Measurements from ENCODE around the gene ALG9.
"Not testable (repeated sequence)": the region's sequence is repeated elsewhere in the genome, so short reads cannot be mapped to it uniquely, and the experiment has no call there.

Gene ALG9

DNA sequence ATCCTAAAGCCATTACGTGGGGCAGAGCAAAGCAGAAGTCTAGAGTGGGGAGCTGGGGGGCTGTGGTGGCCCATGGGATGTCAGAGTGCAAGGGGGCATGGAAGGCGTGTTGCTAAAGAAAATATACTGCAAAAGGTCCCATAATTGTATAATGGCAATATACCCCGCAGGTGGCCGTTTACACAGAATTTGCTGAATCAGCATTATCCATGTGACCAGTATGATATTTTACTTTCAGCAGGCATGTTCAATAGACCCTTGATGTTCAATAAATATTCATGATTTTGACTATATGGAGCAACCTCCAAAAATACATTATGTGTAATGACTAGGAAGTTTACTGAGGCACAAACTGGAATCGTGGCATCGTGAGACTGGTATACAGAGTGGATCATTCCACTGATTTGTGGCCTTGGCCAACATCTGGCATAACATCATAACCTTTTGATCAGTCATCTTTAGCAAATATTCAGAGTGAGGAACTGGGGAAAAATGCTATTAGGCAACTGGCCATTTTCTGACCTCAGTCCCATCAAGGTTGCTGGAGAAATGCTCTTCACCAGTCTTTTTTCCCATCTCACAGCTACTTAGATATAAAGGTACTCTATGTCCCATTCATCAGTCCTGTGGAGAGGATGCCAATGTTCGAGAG lies 75.9 kb downstream of the ALG9 start:
- DNase-seq (ENCODE audit: low read depth), result no peak

DNA sequence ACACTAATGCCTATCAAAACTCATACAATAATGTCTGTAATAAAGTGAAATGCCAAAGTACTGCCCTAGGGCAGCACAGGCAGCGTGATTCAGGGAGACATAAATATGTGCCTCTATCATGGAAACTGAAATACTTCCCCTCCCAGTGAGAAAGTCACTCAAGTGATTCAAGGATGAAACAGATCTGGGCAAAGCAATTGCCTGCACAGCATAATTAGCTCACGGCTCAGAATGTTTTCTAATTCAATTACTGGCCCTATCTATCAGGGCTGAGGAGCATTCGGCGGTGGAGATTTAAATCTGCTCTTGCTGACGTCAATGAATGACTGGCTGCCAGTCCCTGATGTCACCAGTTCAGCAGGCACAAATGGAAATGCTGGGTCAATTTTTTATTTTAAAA lies 77.5 kb downstream of the ALG9 start:
- DNase-seq (ENCODE audit: low read depth), result no peak

DNA sequence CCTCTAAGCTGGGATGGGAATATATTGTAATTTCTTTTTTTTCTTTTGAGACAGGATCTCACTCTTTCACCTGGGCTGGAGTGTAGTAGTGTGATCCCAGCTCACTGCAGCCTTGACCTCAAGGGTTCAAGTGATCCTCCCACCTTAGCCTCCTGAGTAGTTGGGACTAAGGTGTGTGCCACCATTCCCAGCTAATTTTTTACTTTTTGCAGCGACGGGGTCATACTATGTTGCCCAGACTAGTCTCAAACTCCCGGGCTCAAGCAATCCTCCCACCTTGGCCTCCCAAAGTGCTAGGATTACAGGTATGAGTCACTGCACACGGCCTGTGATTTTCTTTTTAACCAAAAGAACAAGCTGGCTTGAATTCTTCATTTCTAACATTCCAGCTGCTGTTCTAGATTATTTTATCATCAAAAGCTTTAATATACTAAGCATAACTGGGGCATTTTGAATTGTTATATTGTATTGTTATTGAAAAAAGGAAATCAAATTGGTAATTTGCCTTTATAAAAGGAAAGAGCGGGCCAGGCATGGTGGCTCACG lies 78.4 kb downstream of the ALG9 start:
- no peak for DNase-seq (ENCODE audit: low read depth)

DNA sequence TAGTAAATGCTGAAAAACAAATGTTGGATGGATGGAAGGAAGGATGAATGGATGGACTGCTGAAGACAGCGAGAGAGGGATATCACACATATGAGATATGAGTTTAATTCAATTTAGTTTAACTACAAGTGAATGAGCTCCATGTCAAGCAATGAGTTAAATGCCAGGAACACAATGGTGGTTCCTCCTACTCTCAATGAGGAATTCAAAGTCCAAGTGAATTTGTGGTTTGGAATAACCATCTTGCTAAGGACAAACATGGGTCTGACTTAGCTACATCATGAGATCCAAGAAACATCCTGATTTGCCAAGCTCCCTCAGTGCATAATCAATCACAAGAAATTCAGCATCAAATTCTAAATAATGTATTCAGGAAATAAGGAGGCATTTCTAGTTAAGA lies 79.1 kb downstream of the ALG9 start:
- DNase-seq (ENCODE audit: low read depth), result no peak

DNA sequence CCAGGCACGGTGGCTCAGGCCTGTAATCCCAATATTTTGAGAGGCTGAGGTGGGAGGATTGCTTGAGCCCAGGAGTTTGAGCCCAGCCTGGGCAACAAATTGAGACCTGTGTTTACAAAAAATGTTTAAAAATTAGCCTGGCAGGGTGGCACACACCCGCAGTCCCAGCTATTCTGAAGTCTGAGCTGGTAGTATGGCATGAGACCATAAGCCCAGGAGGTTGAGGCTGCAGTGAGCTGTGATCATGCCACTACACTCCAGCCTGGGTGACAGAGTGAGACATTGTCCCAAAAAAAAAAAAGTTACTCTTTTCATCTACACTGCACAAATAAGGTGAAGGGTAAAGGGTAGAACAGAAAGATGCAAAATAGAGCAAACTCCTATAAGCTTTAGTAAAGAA lies 82.9 kb downstream of the ALG9 start:
- DNase-seq (ENCODE audit: low read depth), result no peak

DNA sequence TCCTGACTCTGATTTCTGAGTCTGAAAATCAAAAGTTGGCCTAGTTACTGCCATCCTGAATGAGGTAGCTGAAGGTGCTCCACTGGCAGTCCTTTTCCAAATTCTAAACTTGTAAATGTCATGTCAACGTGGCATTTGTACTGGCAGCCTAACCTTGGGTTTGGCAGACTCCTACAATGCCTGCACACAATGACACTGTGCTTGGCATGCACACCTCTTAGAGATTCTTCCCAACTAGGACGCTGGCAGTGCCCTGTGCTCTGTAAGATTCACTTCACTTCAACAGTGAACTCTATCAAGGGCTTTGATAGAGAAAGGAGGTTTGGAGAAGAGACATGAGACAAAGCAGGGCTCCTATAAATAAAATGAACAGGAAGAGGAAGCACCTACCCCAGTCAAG lies 83.3 kb downstream of the ALG9 start:
- no peak for DNase-seq (ENCODE audit: low read depth)

DNA sequence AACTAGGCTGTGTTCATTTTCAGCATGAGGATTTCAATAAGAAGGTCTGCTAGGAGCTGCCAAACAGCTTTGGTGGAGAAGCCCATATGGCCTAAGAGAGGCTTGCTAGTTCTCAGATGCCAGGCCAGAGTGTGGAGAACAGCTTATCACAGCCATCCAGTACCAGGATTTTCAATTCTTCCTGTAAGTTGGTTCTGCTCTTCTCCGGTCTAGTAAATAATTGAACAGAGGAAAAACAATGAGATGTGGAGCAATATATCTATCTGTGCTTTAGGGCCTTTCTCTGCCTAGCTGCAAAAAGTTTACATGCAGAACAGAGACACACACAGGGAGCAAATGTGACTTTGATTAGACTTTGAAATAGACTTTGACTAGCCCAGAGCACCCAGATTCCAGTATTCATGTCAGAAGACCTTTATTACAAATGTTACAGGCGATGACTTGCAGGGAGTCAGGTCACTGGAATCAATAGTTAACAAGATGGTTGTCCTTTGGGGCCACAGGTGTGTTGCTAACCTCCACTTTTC lies 85.4 kb downstream of the ALG9 start:
- no peak for DNase-seq (ENCODE audit: low read depth)

DNA sequence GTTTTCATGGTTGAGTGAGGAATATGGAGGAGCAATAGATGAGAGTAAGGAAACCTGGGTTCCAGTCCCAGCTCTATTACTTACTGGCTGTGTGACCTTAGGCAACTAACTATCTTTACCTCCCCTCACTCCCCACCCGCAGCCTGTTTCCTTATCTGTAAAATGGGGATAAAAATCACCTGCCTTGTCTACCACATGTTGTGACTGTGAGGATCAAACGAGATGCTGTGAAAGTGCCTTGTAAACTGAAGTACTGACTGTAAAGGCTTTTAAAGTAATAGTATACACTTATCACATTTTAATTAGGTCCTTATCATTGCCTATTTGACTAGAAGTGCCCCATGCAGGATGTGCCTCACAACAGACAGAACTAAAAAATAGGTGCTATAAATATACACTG lies 86.3 kb downstream of the ALG9 start:
- DNase-seq (ENCODE audit: low read depth), result no peak

DNA sequence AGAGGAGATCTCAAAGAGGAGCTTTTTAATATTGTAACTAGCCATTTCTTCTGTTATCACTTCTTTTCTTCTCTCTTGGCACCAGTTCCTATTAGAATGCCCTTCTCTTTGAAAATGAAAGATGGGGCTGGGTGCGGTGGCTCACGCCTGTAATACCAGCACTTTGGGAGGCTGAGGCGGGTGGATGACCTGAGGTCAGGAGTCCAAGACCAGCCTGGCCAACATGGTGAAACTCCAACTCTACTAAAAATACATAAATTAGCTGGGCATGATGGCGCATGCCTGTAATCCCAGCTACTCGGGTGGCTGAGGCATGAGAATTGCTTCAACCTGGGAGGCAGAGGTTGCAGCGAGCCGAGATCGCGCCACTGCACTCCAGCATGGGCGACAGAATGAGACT lies 87.1 kb downstream of the ALG9 start:
- DNase-seq (ENCODE audit: low read depth), result not testable (repeated sequence)

DNA sequence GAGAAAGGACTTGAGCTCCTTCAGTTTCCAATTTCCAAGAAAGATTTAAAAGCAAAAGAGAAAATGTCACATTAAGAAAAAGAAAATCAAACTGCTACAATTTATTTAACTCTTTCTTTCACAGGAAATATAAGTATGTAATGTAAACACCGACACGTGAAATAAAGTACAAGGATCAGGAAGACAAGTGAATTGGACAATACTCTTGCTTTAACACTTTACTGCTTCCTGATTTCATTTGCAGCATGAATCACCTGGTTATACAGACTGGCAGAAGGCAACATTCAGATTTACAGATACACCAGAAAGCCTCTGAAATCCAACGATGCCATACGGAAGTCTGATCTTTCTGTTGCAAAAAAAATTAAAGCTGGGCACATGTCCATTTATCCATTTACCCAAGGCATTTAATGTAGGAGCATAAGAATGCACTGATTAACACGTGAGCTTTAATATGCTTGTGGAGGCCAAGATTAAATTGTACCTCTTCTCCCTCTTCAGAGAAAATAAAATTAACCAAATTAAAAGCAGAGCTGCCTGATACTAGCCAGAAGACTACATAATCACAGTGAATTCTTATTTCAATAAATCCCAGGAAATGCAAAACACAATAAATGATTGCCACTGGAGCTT lies 89.2 kb downstream of the ALG9 start:
- DNase-seq (ENCODE audit: low read depth), result no peak

DNA sequence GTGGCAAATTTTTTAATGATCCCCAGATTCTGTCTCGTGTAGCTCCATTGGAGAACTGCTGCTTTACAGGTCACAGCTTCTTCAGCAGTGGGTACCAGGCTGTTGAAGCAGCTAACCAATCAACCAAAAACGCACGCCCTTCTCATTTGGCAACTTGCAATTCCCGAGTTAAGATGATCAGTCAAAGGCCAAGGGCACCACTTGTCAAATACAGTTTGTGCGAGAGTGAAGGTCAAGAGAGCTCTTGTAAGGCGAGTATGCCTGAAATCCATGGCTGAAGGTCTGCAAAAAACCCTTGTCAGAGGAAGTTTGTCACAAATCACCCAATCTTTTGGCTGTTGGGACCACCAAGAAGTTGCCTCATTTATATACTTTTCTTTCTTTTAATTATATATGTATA lies 92.3 kb downstream of the ALG9 start:
- no peak for DNase-seq (ENCODE audit: low read depth)

DNA sequence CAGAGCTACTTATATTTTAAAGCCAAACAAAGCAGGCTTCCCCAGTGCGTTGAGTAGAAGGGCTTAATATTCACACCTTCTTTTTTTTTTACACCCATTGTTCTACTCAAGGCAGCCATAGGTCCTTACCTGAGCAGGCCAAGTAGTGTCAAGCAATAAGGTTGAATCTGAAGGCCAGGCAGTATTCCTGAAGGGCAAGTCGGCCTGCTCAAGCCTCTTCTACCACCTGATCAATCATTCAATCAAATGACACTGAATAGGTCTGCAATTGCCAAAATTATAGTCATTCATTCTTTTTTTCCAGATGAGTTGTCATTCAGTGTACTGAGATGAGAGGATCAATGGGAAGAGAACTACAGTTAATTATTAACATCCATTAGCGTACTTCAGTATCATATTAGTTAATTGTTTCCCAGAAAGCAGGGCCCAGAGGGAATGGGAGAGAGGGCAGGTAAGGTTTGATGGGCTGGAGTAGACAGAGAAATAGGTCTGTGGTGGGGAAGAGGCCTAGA lies 93.3 kb downstream of the ALG9 start:
- no peak for DNase-seq (ENCODE audit: low read depth)

DNA sequence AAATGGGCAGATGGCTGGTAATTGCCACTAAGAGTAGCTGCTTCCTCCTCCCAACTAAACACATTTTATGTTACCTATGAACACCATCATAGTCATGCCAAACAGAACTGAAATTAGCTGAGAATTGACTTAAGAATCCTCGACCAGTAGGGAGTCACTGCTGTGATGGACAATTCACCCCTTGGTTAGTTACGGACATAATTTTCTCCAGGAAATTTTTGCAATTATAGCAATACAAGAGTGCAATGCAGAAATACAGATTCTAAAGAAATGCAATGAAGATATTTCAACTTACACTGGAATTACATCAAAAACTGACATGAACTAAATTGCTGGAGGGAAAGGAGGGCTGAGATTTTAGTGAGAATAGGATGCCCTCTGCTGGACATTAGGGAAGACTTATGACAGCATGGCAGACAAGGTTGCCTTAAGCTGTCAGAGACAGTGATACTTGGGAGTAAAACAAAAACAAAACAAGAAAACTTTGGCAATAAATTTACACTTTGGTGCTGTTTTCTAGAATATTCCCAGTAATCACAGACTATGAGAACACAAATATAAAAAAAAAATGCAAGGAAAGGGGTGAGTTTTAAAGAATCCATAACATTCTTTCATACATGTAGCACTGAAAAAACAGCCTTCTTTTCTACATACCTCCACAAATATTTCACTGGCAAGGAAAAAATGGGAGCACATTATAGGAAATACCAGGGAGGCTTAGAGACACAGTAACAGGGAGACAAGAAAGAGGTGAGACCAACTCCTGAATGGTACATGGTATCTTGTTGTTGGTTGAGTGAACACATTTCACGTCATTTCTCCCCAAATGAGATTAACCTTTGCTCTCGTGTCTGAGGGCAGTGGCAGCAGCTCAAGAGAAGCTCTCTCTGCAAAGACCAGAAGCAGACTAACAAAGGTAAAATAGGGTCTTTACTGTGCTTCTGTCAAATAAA lies 94.0 kb downstream of the ALG9 start:
- no peak for DNase-seq (ENCODE audit: low read depth)

DNA sequence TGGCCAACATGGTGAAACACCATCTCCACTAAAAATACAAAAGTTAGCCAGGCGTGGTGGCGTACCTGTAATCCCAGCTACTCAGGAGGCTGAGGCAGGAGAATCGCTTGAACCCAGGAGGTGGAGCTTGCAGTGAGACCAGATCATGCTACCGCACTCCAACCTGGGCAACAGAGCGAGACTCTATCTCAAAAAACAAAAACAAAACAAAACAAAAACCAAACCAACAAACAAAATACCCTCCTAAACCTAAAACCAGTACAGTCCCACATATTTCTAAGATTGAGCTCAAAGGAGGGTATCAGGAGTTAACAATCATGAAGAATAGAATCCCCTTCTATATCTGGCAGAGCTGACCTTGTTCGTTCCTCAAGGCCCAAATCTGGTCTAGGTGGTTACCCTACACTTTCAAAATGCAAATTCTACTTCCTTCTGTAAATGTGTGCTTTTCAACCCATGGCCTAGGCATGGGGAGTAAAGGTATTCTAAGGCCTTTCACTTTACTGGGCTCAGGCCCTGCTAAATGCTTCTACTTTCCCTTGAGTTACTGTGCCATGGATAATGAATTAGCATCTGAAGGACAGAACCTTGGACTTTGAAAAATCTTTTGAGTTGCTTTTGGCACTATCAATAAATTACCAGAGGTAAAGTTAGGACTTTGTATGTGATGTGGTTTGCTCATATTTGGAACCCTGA lies 94.8 kb downstream of the ALG9 start:
- DNase-seq (ENCODE audit: low read depth), result no peak

DNA sequence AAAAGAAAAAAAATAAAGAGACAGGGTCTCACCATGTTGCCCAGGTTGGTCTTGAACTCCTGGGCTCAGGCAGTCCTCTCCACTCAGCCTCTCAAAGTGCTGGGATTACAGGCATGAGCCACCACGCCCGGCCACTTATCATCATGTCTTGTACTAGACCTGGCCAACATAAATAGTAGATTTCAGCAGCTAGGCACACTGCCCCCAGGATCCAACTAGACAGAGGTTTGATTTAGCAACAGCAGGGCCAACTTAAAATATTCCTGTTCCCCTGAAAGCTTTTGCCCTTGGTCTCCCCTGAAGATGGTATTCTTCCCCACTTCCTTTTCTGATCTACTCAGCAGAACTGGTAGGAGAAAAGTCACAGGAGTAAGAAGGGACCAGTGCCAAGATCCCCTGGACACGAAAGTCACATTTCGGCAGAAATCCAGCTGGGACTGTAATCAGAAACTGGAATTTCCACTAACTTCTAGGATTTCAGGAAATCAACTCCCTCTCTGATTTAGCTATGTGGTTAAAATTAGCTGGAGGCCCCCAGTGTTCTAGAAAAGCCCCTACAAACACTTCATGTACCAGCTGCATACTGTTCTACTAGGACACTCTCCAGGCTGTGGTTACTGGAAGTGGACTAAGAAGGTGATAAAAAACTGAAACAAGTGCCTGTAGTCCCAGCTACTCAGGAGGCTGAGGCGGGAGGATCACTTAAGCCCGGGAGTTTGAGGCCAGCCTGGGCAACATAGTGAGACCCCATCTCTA lies 96.2 kb downstream of the ALG9 start:
- no peak for DNase-seq (ENCODE audit: low read depth)

DNA sequence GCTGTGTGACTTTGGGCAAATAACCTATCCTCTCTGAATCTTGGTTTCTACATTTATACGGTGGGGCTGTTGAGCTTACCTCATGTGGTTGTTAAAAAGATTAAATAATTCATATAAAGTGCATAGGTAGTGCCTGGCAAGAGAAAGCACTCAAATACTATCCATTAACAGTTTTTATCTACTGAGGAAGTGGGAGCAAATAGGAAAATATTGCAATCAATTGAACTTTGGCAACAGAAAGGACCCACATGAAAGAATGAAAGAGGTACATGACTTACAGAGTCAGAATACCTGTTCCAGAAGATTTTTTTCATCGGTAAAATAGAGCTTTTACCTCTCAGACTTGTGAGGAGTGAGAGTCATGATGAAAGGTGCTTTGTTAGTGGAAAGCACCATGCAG lies 98.8 kb downstream of the ALG9 start:
- no peak for DNase-seq (ENCODE audit: low read depth)

DNA sequence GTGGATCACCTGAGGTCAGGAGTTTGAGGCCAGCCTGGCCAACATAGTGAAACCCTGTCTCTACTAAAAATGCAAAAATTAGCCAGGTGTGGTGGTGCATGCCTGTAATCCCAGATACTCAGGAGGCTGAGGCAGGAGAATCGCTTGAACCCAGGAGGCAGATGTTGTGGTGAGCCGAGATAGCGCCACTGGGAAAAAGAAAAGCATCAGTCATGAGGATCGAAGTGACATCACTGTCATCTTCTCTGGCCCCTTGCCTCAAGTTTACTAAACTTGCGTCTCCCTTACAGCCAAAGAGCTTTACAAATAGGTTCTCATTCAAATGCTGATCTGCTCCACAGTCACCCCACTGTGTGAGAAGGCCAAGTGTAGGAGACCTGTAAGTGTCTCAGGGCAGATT lies 100.2 kb downstream of the ALG9 start:
- not testable (repeated sequence) for DNase-seq (ENCODE audit: low read depth)

DNA sequence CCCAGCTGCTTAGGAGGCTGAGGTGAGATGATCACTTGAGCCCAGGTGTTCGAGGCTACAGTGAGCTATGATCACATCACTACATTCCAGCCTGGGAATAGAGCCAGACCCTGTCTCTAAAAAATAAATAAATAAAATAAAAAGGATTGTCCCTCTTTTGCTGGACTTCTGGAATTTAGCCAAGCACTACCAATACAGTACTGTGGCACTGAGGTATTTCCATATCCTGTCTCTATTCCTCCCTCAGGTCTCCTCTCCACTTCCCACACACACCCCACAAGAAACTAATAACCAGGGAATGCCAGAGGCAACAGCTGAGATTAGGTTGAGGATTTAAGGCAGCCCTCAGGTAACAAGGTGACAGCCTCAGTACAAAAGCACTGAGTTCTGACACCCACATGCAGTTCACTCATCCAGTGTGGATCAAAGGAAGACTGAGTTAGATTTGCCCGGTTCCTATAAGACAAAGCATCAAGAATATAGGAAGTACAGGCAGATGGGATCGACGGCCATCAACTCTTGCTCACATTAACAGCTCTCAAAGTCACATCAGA lies 100.7 kb downstream of the ALG9 start:
- DNase-seq (ENCODE audit: low read depth), result no peak

DNA sequence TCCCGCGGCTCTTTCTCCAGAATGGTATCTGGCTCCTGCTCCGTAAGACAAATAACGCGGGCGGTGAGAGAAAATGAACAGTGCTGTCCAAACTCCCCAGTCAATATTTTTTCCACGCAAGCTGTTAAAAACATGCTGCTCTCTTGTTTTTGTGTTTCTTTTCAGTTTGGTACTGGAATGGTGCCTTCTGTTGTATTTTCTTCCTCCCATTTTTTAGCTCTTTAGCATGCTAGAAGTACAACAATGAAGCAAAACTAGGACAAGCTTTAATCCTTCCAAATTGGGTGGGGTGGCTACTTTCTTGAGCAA lies 104.6 kb downstream of the ALG9 start:
- DNase-seq (ENCODE audit: low read depth), result no peak

DNA sequence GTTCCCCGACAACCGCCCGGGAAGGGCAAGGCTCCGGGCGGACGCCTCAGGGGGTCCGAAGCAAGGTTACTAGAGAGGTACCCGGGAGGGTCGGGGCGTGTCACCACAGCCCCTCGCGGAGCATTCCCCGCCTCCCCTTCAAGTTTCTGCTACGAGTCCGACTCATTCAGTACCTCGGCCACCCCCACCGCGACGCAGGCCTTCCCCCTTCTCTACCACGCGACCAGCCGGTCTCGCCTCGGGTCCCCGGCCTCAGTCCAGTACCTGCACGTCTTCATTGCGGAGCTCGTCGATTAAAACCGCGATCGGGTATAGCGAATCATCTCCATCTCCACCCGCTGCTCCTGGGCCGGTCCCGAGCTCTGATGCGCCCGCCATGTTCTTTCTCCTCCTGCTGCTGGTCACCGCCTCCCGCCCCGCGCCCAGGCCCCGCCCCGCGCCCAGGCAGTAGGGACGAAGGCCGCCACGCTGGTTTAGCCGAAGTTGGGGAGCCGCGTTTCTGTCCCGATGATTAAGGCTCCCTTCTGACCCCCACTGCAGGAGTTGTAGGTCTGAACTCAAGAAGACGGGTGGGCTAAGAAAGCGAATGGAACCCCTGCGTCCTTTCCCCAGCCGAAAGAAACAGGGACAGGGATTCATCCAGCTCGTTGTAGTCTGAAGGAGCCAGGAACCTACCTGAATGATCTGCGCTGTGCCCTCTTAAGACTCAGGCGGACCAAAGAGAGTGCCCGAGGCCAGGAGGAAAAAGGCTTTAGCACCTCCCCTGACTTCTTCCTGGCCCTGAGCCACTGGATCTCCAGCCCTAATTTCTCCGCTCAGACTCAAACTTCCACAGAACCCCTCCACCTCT lies 105.2 kb downstream of the ALG9 start, which contains the start of gene PPP2R1B:
PPP2R1B (minus strand) TSS at position 406 of the 850 bp plus-strand sequence; CDS start at position 378, 28 bp downstream.
- peak; percentile 67 for DNase-seq (ENCODE audit: low read depth)
